IMR-90 (cell line): ENCODE results near the gene LCTL. TPM values are rescaled to one million over a fixed set of nuclear protein-coding genes. Genes with fewer than 3 reads are reported as not detected.

Source experiments
- ATAC-seq: fragments of 200-7000 bp; cut with Tn5 transposase; 2 replicates; pipeline ENCODE4 v1.9.1; 2020; ENCODE audit warnings: low read depth, mild to moderate bottlenecking, moderate library complexity
- BruUV-seq: library from RNA; stranded (reverse); fragments of 400-500 nt; replicated peaks from 2 replicates; lab custom pipeline; 2021; lab: Mats Ljungman, UMichigan
- CTCF ChIA-PET: fragments of 300-600 bp; formaldehyde crosslinking; extraction: SDS; loops from one replicate; lab custom pipeline; 2021; ENCODE audit warnings: antibody characterized with exemption; lab: Yijun Ruan, JAX
- POLR2A ChIA-PET: fragments of 300-600 bp; sonication (Branson Sonifier 250); formaldehyde crosslinking; loops from one replicate; lab custom pipeline; 2022; ENCODE audit warnings: antibody characterized with exemption; ENCODE audit not compliant: unreplicated experiment; lab: Charles Lee
- DNase-seq: peaks from one replicate; pipeline ENCODE4 v3.0.0; 2013
- H2AFZ ChIP-seq: replicated peaks from 2 replicates; pipeline ENCODE3; 2013; ENCODE audit warnings: low read length, mild to moderate bottlenecking; ENCODE audit not compliant: poor library complexity
- H2AK5ac ChIP-seq: 2 replicates; pipeline ENCODE4 v1.6.1; 2013; ENCODE audit warnings: low read depth, low read length, inconsistent platforms
- H2AK9ac ChIP-seq: replicated peaks from 2 replicates; pipeline ENCODE3; 2013; ENCODE audit warnings: mild to moderate bottlenecking, low read depth, low read length, moderate library complexity; ENCODE audit not compliant: poor library complexity
- H2BK120ac ChIP-seq: 2 replicates; pipeline ENCODE4 v1.6.1; 2013; ENCODE audit warnings: low read depth, low read length, inconsistent platforms
- H2BK15ac ChIP-seq: 3 replicates; pipeline ENCODE4 v1.6.1; 2013; ENCODE audit warnings: low read depth, low read length, inconsistent platforms
- H2BK20ac ChIP-seq: 2 replicates; pipeline ENCODE4 v1.6.1; 2013; ENCODE audit warnings: low read depth, mild to moderate bottlenecking, inconsistent platforms, low read length, moderate library complexity
- H2BK5ac ChIP-seq: 2 replicates; pipeline ENCODE4 v1.6.1; 2013; ENCODE audit warnings: mild to moderate bottlenecking, low read depth, low read length, inconsistent platforms; ENCODE audit not compliant: poor library complexity, severe bottlenecking
- H3K14ac ChIP-seq: replicated peaks from 2 replicates; pipeline ENCODE4 v1.6.1; 2013; ENCODE audit warnings: low read depth, low read length, inconsistent platforms
- H3K18ac ChIP-seq: 2 replicates; pipeline ENCODE4 v1.6.1; 2013; ENCODE audit warnings: low read depth, low read length, control low read depth
- H3K23ac ChIP-seq: 2 replicates; pipeline ENCODE4 v1.6.1; 2013; ENCODE audit warnings: low read depth, low read length, inconsistent platforms
- H3K27ac ChIP-seq: 2 replicates; pipeline ENCODE4 v1.5.1; 2013; ENCODE audit warnings: mild to moderate bottlenecking, control low read depth, low read length; ENCODE audit not compliant: insufficient read depth
- H3K27me3 ChIP-seq: 2 replicates; pipeline ENCODE4 v1.6.1; 2013; ENCODE audit warnings: low read length; ENCODE audit not compliant: control insufficient read depth, insufficient read depth
- H3K36me3 ChIP-seq: 2 replicates; pipeline ENCODE4 v1.6.1; 2013; ENCODE audit warnings: low read length, mixed read lengths; ENCODE audit not compliant: control insufficient read depth, insufficient read depth
- H3K4ac ChIP-seq: 2 replicates; pipeline ENCODE4 v1.6.1; 2013; ENCODE audit warnings: low read depth, low read length, inconsistent platforms
- H3K4me1 ChIP-seq: 2 replicates; pipeline ENCODE4 v1.6.1; 2013; ENCODE audit warnings: low read length, mixed read lengths; ENCODE audit not compliant: control insufficient read depth, insufficient read depth
- H3K4me2 ChIP-seq: 2 replicates; pipeline ENCODE4 v1.6.1; 2013; ENCODE audit warnings: low read depth, mild to moderate bottlenecking, control low read depth, low read length, moderate library complexity
- H3K4me3 ChIP-seq: 2 replicates; pipeline ENCODE4 v1.5.1; 2013; ENCODE audit warnings: low read depth, mild to moderate bottlenecking, control low read depth, low read length, moderate library complexity; ENCODE audit not compliant: insufficient read depth
- H3K56ac ChIP-seq: 2 replicates; pipeline ENCODE4 v1.6.1; 2013; ENCODE audit warnings: low read length, inconsistent platforms; ENCODE audit not compliant: insufficient read depth; ENCODE audit errors: extremely low read depth
- H3K79me1 ChIP-seq, 2 experiments: 2 replicates each; pipeline ENCODE4 v1.6.1; 2013; ENCODE audit warnings: low read length in 2 of 2, inconsistent platforms in 1 of 2, low read depth in 1 of 2
- H3K9ac ChIP-seq: 2 replicates; pipeline ENCODE4 v1.6.1; 2013; ENCODE audit warnings: low read depth, low read length, control low read depth
- H3K9me1 ChIP-seq: 2 replicates; pipeline ENCODE4 v1.6.1; 2013; ENCODE audit warnings: low read length, inconsistent platforms; ENCODE audit not compliant: insufficient read depth
- H3K9me3 ChIP-seq: 2 replicates; pipeline ENCODE4 v1.6.1; 2013; ENCODE audit warnings: low read length; ENCODE audit not compliant: control insufficient read depth, insufficient read depth
- H4K20me1 ChIP-seq: 2 replicates; pipeline ENCODE4 v1.6.1; 2013; ENCODE audit warnings: low read length, inconsistent platforms; ENCODE audit not compliant: insufficient read depth
- H4K5ac ChIP-seq: 2 replicates; pipeline ENCODE4 v1.6.1; 2013; ENCODE audit warnings: mild to moderate bottlenecking, low read depth, low read length, control low read depth
- H4K8ac ChIP-seq, 2 experiments: 2 replicates each; pipeline ENCODE4 v1.6.1; 2013; ENCODE audit warnings: low read depth in 2 of 2, low read length in 2 of 2, control low read depth in 1 of 2, inconsistent platforms in 1 of 2
- H4K91ac ChIP-seq: 2 replicates; pipeline ENCODE4 v1.6.1; 2013; ENCODE audit warnings: low read depth, low read length, inconsistent platforms; ENCODE audit not compliant: insufficient read depth
- BHLHE40 ChIP-seq: fragments of 150-350 bp; IDR thresholded peaks from 2 replicates; pipeline ENCODE4 v1.6.1; 2016; ENCODE audit warnings: mild to moderate bottlenecking, low read depth, low read length
- CEBPB ChIP-seq: IDR thresholded peaks from 2 replicates; pipeline ENCODE4 v1.6.1; 2012; ENCODE audit warnings: low read depth, low read length, improper control_type of control experiment
- CHD1 ChIP-seq: IDR thresholded peaks from 2 replicates; pipeline ENCODE4 v1.6.1; 2012; ENCODE audit warnings: low read depth, low read length, improper control_type of control experiment
- FOS ChIP-seq: fragments of 150-350 bp; IDR thresholded peaks from 2 replicates; pipeline ENCODE4 v1.6.1; 2016; ENCODE audit warnings: low read depth, low read length
- MAFK ChIP-seq: IDR thresholded peaks from 2 replicates; pipeline ENCODE4 v1.6.1; 2012; ENCODE audit warnings: low read depth, low read length, improper control_type of control experiment
- MAZ ChIP-seq: IDR thresholded peaks from 2 replicates; pipeline ENCODE4 v1.6.1; 2012; ENCODE audit warnings: low read depth, mild to moderate bottlenecking, low read length, improper control_type of control experiment, moderate library complexity, borderline replicate concordance
- MXI1 ChIP-seq: IDR thresholded peaks from 2 replicates; pipeline ENCODE4 v1.6.1; 2012; ENCODE audit warnings: low read depth, mild to moderate bottlenecking, low read length, moderate library complexity, borderline replicate concordance
- NFE2L2 ChIP-seq: fragments of 150-350 bp; IDR thresholded peaks from 2 replicates; pipeline ENCODE4 v1.6.1; 2016; ENCODE audit warnings: low read depth, mild to moderate bottlenecking, low read length
- POLR2A ChIP-seq: IDR thresholded peaks from 2 replicates; pipeline ENCODE4 v1.6.1; 2012; ENCODE audit warnings: mild to moderate bottlenecking, low read depth, low read length
- RAD21 ChIP-seq: IDR thresholded peaks from 2 replicates; pipeline ENCODE4 v1.6.1; 2012; ENCODE audit warnings: low read length, improper control_type of control experiment
- RCOR1 ChIP-seq: IDR thresholded peaks from 2 replicates; pipeline ENCODE4 v1.6.1; 2012; ENCODE audit warnings: mild to moderate bottlenecking, low read length, improper control_type of control experiment; ENCODE audit not compliant: insufficient replicate concordance
- RFX5 ChIP-seq: IDR thresholded peaks from 2 replicates; pipeline ENCODE4 v1.8.0; 2012; ENCODE audit warnings: low read depth, mild to moderate bottlenecking, low read length, moderate library complexity
- SMC3 ChIP-seq: fragments of 150-350 bp; IDR thresholded peaks from 2 replicates; pipeline ENCODE4 v1.6.1; 2016; ENCODE audit warnings: low read depth, mild to moderate bottlenecking, antibody characterized with exemption, low read length, moderate library complexity
- WGBS, 2 experiments: methylation state at CpG; one replicate each; pipeline versions ENCODE4 v1.1.5 to v1.1.7; 2013; ENCODE audit warnings: missing lambda C conversion rate in 2 of 2; ENCODE audit not compliant: insufficient read length in 1 of 2; ENCODE audit errors: extremely low coverage in 2 of 2; 5-methylcytosine and 5-hydroxymethylcytosine counted together
- dilution Hi-C: fragments of 300-500 bp; cut with HindIII; formaldehyde crosslinking; loops from one replicate; pipeline ENCODE4 v1.14.3; 2018; ENCODE audit warnings: low sequenced_read_pairs; ENCODE audit not compliant: unreplicated experiment
- in situ Hi-C: fragments of 300-500 bp; cut with MboI; formaldehyde crosslinking; loops from 3 replicates; pipeline ENCODE4 v1.14.3; 2019; ENCODE audit warnings: low sequenced_read_pairs, inconsistent platforms, mixed read lengths
- intact Hi-C: fragments of 100-400 bp; cut with micrococcal nuclease; formaldehyde crosslinking; loops from 2 replicates; pipeline ENCODE4 v1.10.0; 2022
- polyA plus RNA-seq, 3 experiments: library from polyadenylated mRNA; depleted of rRNA; stranded (reverse); fragments of >200 nt; gene quantifications; 2 replicates each; pipeline ENCODE4 v1.2.3, GENCODE V29; 2012; ENCODE audit warnings: low replicate concordance in 1 of 3
- total RNA-seq: library from RNA; depleted of rRNA; stranded (reverse); fragments of >200 nt; gene quantifications from 2 replicates; pipeline ENCODE4 v1.2.3, GENCODE V29; 2012
- TF ChIP-seq, protein P1 (sequence below): conservative IDR thresholded peaks from 2 replicates; pipeline ENCODE4 v1.5.1; 2012; ENCODE audit warnings: mild to moderate bottlenecking, low read depth, low read length, improper control_type of control experiment
- TF ChIP-seq, protein P2 (sequence below): fragments of 150-350 bp; IDR thresholded peaks from 2 replicates; pipeline ENCODE4 v1.6.1; 2017; ENCODE audit warnings: mild to moderate bottlenecking, antibody characterized with exemption, low read length, low read depth

LCTL gene
- total and polyA plus RNA-seq, 2 of the 4 experiments (the other 2 are of a cell fraction) = 10.3 to 10.4 TPM

DNA sequence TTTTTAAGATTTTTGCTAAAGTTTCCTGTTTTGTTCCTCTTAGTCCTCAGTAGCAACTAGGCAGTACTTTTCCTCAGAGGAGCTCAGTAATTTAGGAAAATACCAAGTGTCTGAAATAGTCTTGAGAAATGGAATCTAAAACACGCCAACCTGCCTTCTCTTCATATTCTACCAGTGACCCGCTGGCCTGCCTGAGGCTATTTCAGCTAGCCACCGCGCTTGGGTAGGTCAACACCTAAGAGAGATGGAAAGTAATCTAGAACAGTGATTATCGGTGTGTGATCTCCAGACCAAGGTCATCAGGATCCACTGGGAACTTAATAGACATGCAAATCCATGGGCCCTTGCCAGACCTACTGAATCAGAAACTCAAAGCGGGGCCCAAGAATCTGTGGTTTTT is 7.5 kb downstream of the LCTL start:
- Histone ChIP-seq H3K4ac (no peak overlapping the region), H3K56ac (no peak overlapping the region), H3K23ac (no peak overlapping the region), H3K4me2 (no peak overlapping the region), H3K4me3 (no peak overlapping the region), H2BK20ac (no peak overlapping the region), H4K5ac (no peak overlapping the region), H4K91ac (no peak overlapping the region), H3K14ac (no peak overlapping the region), H3K4me1 (no peaks in the 10 kb centered on the region), H2BK120ac (no peak overlapping the region), H3K18ac (no peak overlapping the region), H4K20me1 (no peaks in the 10 kb centered on the region), H3K27ac (no peak overlapping the region), H3K27me3 (no peaks in the 10 kb centered on the region), H2AK9ac (no peak overlapping the region), H3K79me1 (no peaks in the 10 kb centered on the region), H2BK15ac (no peak overlapping the region), H2AK5ac (no peak overlapping the region), H3K9ac (no peak overlapping the region), H2AFZ (no peak overlapping the region), H3K9me1 (no peaks in the 10 kb centered on the region), H2BK5ac (no peak overlapping the region), H3K36me3 (no peaks in the 10 kb centered on the region), H4K8ac (no peak overlapping the region), H3K9me3 (no peaks in the 10 kb centered on the region)
- DNase-seq = no peak
- in situ Hi-C loops (no loop called here), intact Hi-C loops (no loop called here), dilution Hi-C loops (no loop called here)
- 84% methylated on average over 2 of the region's 6 CpGs; no CpG with 5 or more reads in 1 of the 2 experiments for WGBS, 2 experiments
- no peak for ATAC-seq
- TF ChIP-seq, protein P1, sequence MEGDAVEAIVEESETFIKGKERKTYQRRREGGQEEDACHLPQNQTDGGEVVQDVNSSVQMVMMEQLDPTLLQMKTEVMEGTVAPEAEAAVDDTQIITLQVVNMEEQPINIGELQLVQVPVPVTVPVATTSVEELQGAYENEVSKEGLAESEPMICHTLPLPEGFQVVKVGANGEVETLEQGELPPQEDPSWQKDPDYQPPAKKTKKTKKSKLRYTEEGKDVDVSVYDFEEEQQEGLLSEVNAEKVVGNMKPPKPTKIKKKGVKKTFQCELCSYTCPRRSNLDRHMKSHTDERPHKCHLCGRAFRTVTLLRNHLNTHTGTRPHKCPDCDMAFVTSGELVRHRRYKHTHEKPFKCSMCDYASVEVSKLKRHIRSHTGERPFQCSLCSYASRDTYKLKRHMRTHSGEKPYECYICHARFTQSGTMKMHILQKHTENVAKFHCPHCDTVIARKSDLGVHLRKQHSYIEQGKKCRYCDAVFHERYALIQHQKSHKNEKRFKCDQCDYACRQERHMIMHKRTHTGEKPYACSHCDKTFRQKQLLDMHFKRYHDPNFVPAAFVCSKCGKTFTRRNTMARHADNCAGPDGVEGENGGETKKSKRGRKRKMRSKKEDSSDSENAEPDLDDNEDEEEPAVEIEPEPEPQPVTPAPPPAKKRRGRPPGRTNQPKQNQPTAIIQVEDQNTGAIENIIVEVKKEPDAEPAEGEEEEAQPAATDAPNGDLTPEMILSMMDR = no peak
- TF ChIP-seq RCOR1 = no peak
- TF ChIP-seq NFE2L2 = no peak
- TF ChIP-seq SMC3 = no peak
- no peak for TF ChIP-seq POLR2A
- TF ChIP-seq CHD1 = no peak
- TF ChIP-seq RFX5 = no peak
- no peak for TF ChIP-seq MAZ
- TF ChIP-seq FOS = no peak
- TF ChIP-seq RAD21 = no peak
- no peak for TF ChIP-seq MXI1
- TF ChIP-seq, protein P2, sequence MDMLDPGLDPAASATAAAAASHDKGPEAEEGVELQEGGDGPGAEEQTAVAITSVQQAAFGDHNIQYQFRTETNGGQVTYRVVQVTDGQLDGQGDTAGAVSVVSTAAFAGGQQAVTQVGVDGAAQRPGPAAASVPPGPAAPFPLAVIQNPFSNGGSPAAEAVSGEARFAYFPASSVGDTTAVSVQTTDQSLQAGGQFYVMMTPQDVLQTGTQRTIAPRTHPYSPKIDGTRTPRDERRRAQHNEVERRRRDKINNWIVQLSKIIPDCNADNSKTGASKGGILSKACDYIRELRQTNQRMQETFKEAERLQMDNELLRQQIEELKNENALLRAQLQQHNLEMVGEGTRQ = no peak
- TF ChIP-seq MAFK = no peak
- no peak for TF ChIP-seq CEBPB
- TF ChIP-seq BHLHE40 = no peak
- CTCF ChIA-PET = no interaction called here
- POLR2A ChIA-PET = no interaction called here
- BruUV-seq = no TSS peak
